ENCODE results near the gene MAPK8IP3. TPM values are rescaled to one million over a fixed set of nuclear protein-coding genes. Genes with fewer than 3 reads are reported as not detected.

The MAPK8IP3 gene
- total and polyA plus RNA-seq, 7 experiments from 2014 or later = 1.7 to 299 (median 244) TPM

- Mint-ChIP-seq H3K27ac (peak overlapping the region in 7 of 9 donors; percentile 38 to 86 (median 74)), H3K4me1 (peaks cover 24 to 42% (median 36%) of the 10 kb centered on the region in 7 donors), H3K27me3 (no peaks in the 10 kb centered on the region), H3K9me3 (no peaks in the 10 kb centered on the region), H3K36me3 (peaks cover 0 to 26% (median 11%) of the 10 kb centered on the region in 5 donors), H3K4me3 (peak overlapping the region; percentile 30 to 77 (median 67))
- ATAC-seq (no peak), DNase-seq (peak in 5 of 9 donors; percentile 5 to 32 (median 17))
- Histone ChIP-seq H3K36me3 (ENCODE audit: control insufficient read depth in 2 of 3, insufficient read depth in 3 of 3, low read length in 3 of 3) (peaks cover 0 to 34% (median 0%) of the 10 kb centered on the region in 3 experiments), H3K27me3 (ENCODE audit: control insufficient read depth in 2 of 2, insufficient read depth in 2 of 2, low read length in 2 of 2) (no peaks in the 10 kb centered on the region), H3K27ac (ENCODE audit: low read depth, low read length) (peak overlapping the region; percentile 70), H3K4me3 (ENCODE audit: low read length) (no peak overlapping the region), H3K4me1 (ENCODE audit: control insufficient read depth in 2 of 2, insufficient read depth in 2 of 2, low read length in 2 of 2) (no peaks in the 10 kb centered on the region), H3K9me3 (ENCODE audit: control insufficient read depth in 2 of 3, low read length in 3 of 3) (no peaks in the 10 kb centered on the region)
- ChIA-PET CTCF (interaction anchor here (0.5 to 4.0 kb wide), 5 partner anchors 10 to 28 kb away, joined by 3 to 11 read pairs (median 3); partner anchors contain the start of gene MAPK8IP3), POLR2A (interaction anchor here (1.0 to 2.3 kb wide), 7 partner anchors 29 to 1100 kb away, joined by 3 to 27 read pairs (median 3); partner anchors contain the start of genes ELOB, EME2, MAPK8IP3 and MRPS34)
- intact Hi-C loops (cut with micrococcal nuclease) = no loop called here
Measured at GRCh38 chr16:1677339-1677738, 28.7 kb upstream of the MAPK8IP3 start.

- H3K9me3 Mint-ChIP-seq = no peaks in the 10 kb centered on the region
- DNase-seq = peak; percentile 89 to 97 (median 94)
- POLR2A ChIA-PET = interaction anchor here (0.6 to 2.3 kb wide), 14 partner anchors 24 to 1198 kb away, joined by 3 to 27 read pairs (median 4); partner anchors contain the start of genes ELOB, EME2, FAHD1 and IFT140
- CTCF ChIA-PET = interaction anchor here (0.7 to 4.0 kb wide), 4 partner anchors 10 to 78 kb away, joined by 3 to 11 read pairs (median 3); partner anchors contain the start of gene MAPK8IP3
- no peaks in the 10 kb centered on the region for H3K27me3 Mint-ChIP-seq
- Histone ChIP-seq H3K4me1 (ENCODE audit: control insufficient read depth in 2 of 2, insufficient read depth in 2 of 2, low read length in 2 of 2) (no peaks in the 10 kb centered on the region), H3K27me3 (ENCODE audit: control insufficient read depth in 2 of 2, insufficient read depth in 2 of 2, low read length in 2 of 2) (no peaks in the 10 kb centered on the region), H3K9me3 (ENCODE audit: control insufficient read depth in 2 of 3, low read length in 3 of 3) (no peaks in the 10 kb centered on the region), H3K27ac (ENCODE audit: low read depth, low read length) (peak within 1 kb of the TSS; percentile 78), H3K36me3 (ENCODE audit: control insufficient read depth in 2 of 3, insufficient read depth in 3 of 3, low read length in 3 of 3) (peaks cover 0 to 27% (median 0%) of the 10 kb centered on the region in 3 experiments), H3K4me3 (ENCODE audit: low read length) (peak within 1 kb of the TSS; percentile 59)
- peak within 1 kb of the TSS; percentile 81 to 90 (median 88) for H3K4me3 Mint-ChIP-seq
- peak; percentile 98 for ATAC-seq
- H3K4me1 Mint-ChIP-seq = peaks cover 24 to 42% (median 36%) of the 10 kb centered on the region in 7 donors
- intact Hi-C loops (cut with micrococcal nuclease) = loop anchor here (1.0 kb wide), 7 partner anchors 27 to 258 kb away; partner anchors contain the start of genes CRAMP1 (in 2 of the 2), IFT140 (in 2 of the 2), UQCC4 (in 2 of the 2) and HAGH (in 1 of the 2)
- H3K36me3 Mint-ChIP-seq = peaks cover 0 to 21% (median 5%) of the 10 kb centered on the region in 5 donors
- H3K27ac Mint-ChIP-seq = peak within 1 kb of the TSS; percentile 64 to 91 (median 78)
Measured at GRCh38 chr16:1677942-1678499, 28.0 kb upstream of the MAPK8IP3 start, which contains the start of gene JPT2. Gene JPT2 (plus strand): TSS chr16:1678279. CDS start chr16:1678313, 34 bp downstream.

- H3K27me3 ChIP-seq (ENCODE audit: control insufficient read depth in 2 of 2, insufficient read depth in 2 of 2, low read length in 2 of 2) = no peaks in the 10 kb centered on the region
- ATAC-seq = peak; percentile 34
Measured at GRCh38 chr16:1678500-1679098, 27.4 kb upstream of the MAPK8IP3 start.

GRCh38 chr16:1680361-1680760 is 25.6 kb upstream of the MAPK8IP3 start:
- H3K27ac ChIP-seq (ENCODE audit: low read depth, low read length) = no peak overlapping the region
- H3K36me3 Mint-ChIP-seq = peaks cover 0 to 11% (median 3%) of the 10 kb centered on the region in 5 donors
- peaks cover 24 to 48% (median 41%) of the 10 kb centered on the region in 7 donors for H3K4me1 Mint-ChIP-seq
- no peak for ATAC-seq
- H3K27me3 Mint-ChIP-seq = no peaks in the 10 kb centered on the region
- no peaks in the 10 kb centered on the region for H3K9me3 Mint-ChIP-seq
- H3K4me1 ChIP-seq (ENCODE audit: control insufficient read depth in 2 of 2, insufficient read depth in 2 of 2, low read length in 2 of 2) = no peaks in the 10 kb centered on the region
- H3K4me3 ChIP-seq (ENCODE audit: low read length) = no peak overlapping the region
- CTCF ChIA-PET = no interaction called here
- peak overlapping the region in 1 of 9 donors; percentile 17 for H3K27ac Mint-ChIP-seq
- H3K9me3 ChIP-seq (ENCODE audit: control insufficient read depth in 2 of 3, low read length in 3 of 3) = no peaks in the 10 kb centered on the region
- DNase-seq = no peak
- H3K4me3 Mint-ChIP-seq = peak overlapping the region in 6 of 10 donors; percentile 29 to 68 (median 48)
- no peaks in the 10 kb centered on the region for H3K27me3 ChIP-seq (ENCODE audit: control insufficient read depth in 2 of 2, insufficient read depth in 2 of 2, low read length in 2 of 2)
- POLR2A ChIA-PET = no interaction called here
- H3K36me3 ChIP-seq (ENCODE audit: control insufficient read depth in 2 of 3, insufficient read depth in 3 of 3, low read length in 3 of 3) = peaks cover 0 to 15% (median 0%) of the 10 kb centered on the region in 3 experiments
- intact Hi-C loops (cut with micrococcal nuclease) = no loop called here

More at GRCh38 chr16:1678500-1679098, 27.4 kb upstream of the MAPK8IP3 start:
- Histone ChIP-seq H3K9me3 (ENCODE audit: control insufficient read depth in 2 of 3, low read length in 3 of 3) (no peaks in the 10 kb centered on the region), H3K27ac (ENCODE audit: low read depth, low read length) (peak overlapping the region; percentile 78), H3K4me1 (ENCODE audit: control insufficient read depth in 2 of 2, insufficient read depth in 2 of 2, low read length in 2 of 2) (no peaks in the 10 kb centered on the region), H3K4me3 (ENCODE audit: low read length) (peak overlapping the region; percentile 59), H3K36me3 (ENCODE audit: control insufficient read depth in 2 of 3, insufficient read depth in 3 of 3, low read length in 3 of 3) (peaks cover 0 to 24% (median 0%) of the 10 kb centered on the region in 3 experiments)
- peaks cover 0 to 18% (median under 1%) of the 10 kb centered on the region in 5 donors for H3K36me3 Mint-ChIP-seq
- CTCF ChIA-PET = interaction anchor here (0.7 to 4.0 kb wide), 2 partner anchors 27 to 78 kb away, joined by 3 to 11 read pairs; partner anchors contain the start of gene MAPK8IP3
- peak overlapping the region; percentile 81 to 90 (median 88) for H3K4me3 Mint-ChIP-seq
- intact Hi-C loops (cut with micrococcal nuclease) = loop anchor here (1.0 kb wide), 7 partner anchors 27 to 258 kb away; partner anchors contain the start of genes CRAMP1 (in 2 of the 2), IFT140 (in 2 of the 2), UQCC4 (in 2 of the 2) and HAGH (in 1 of the 2)
- peak overlapping the region; percentile 64 to 91 (median 78) for H3K27ac Mint-ChIP-seq
- H3K9me3 Mint-ChIP-seq = no peaks in the 10 kb centered on the region
- POLR2A ChIA-PET = interaction anchor here (0.6 to 2.3 kb wide), 13 partner anchors 24 to 1197 kb away, joined by 3 to 27 read pairs (median 3); partner anchors contain the start of genes EME2, FAHD1, IFT140 and MAPK8IP3
- peaks cover 24 to 45% (median 38%) of the 10 kb centered on the region in 7 donors for H3K4me1 Mint-ChIP-seq
- DNase-seq = peak; percentile 2 to 58 (median 34)
- H3K27me3 Mint-ChIP-seq = no peaks in the 10 kb centered on the region

- POLR2A ChIA-PET = no interaction called here
Measured at GRCh38 chr16:1681032-1681431, 25.0 kb upstream of the MAPK8IP3 start.

More at GRCh38 chr16:1681032-1681431, 25.0 kb upstream of the MAPK8IP3 start:
- DNase-seq = no peak
- CTCF ChIA-PET = no interaction called here
- no peak for ATAC-seq
- Histone ChIP-seq H3K27ac (ENCODE audit: low read depth, low read length) (no peak overlapping the region), H3K4me1 (ENCODE audit: control insufficient read depth in 2 of 2, insufficient read depth in 2 of 2, low read length in 2 of 2) (no peaks in the 10 kb centered on the region), H3K27me3 (ENCODE audit: control insufficient read depth in 2 of 2, insufficient read depth in 2 of 2, low read length in 2 of 2) (no peaks in the 10 kb centered on the region), H3K36me3 (ENCODE audit: control insufficient read depth in 2 of 3, insufficient read depth in 3 of 3, low read length in 3 of 3) (peaks cover 0 to 16% (median 0%) of the 10 kb centered on the region in 3 experiments), H3K4me3 (ENCODE audit: low read length) (no peak overlapping the region), H3K9me3 (ENCODE audit: control insufficient read depth in 2 of 3, low read length in 3 of 3) (no peaks in the 10 kb centered on the region)
- intact Hi-C loops (cut with micrococcal nuclease) = no loop called here
- H3K9me3 Mint-ChIP-seq = no peaks in the 10 kb centered on the region
- H3K4me1 Mint-ChIP-seq = peaks cover 24 to 48% (median 41%) of the 10 kb centered on the region in 7 donors
- peaks cover 0 to 11% (median 3%) of the 10 kb centered on the region in 5 donors for H3K36me3 Mint-ChIP-seq
- no peaks in the 10 kb centered on the region for H3K27me3 Mint-ChIP-seq
- peak overlapping the region in 4 of 9 donors; percentile 14 to 85 (median 50) for H3K27ac Mint-ChIP-seq
- H3K4me3 Mint-ChIP-seq = peak overlapping the region in 7 of 10 donors; percentile 7 to 48 (median 39)
